GM03348 (cell line): ENCODE results near the gene GTPBP3.

Source experiments
- DNase-seq: peaks from one replicate; pipeline ENCODE4 v3.0.0; 2012; ENCODE audit warnings: low spot score

GTPBP3 gene

GRCh38 chr19:17385878-17386611 is 48.7 kb downstream of the GTPBP3 start:
- DNase-seq = peak; percentile 85

- no peak for DNase-seq
Measured at GRCh38 chr19:17389288-17389687, 51.9 kb downstream of the GTPBP3 start.

- DNase-seq = peak; percentile 16
Measured at GRCh38 chr19:17389957-17390664, 52.8 kb downstream of the GTPBP3 start.

GRCh38 chr19:17390665-17391370 is 53.5 kb downstream of the GTPBP3 start:
- DNase-seq = peak; percentile 99

- DNase-seq = no peak
Measured at GRCh38 chr19:17391371-17392151, 54.2 kb downstream of the GTPBP3 start.
